Activated naive CD8-positive, alpha-beta T cell treated with anti-CD3 and anti-CD28 coated beads for 36 hours (primary cell): ENCODE measurements around the gene TENM3. TPM values are rescaled to one million over a fixed set of nuclear protein-coding genes. Genes with fewer than 3 reads are reported as not detected.

Experiments
- DNase-seq: peaks from one replicate; pipeline ENCODE4 v3.0.0; 2021
- H3K27ac Mint-ChIP-seq: one replicate; pipeline ENCODE4 v1.8.0; 2022; ENCODE audit warnings: mild to moderate bottlenecking, moderate library complexity, mixed read lengths
- H3K27me3 Mint-ChIP-seq: one replicate; pipeline ENCODE4 v1.8.0; 2022; ENCODE audit warnings: mild to moderate bottlenecking, mixed read lengths
- H3K36me3 Mint-ChIP-seq: one replicate; pipeline ENCODE4 v1.8.0; 2021; ENCODE audit warnings: mild to moderate bottlenecking, mixed read lengths
- H3K4me1 Mint-ChIP-seq: one replicate; pipeline ENCODE4 v1.8.0; 2021; ENCODE audit warnings: mixed read lengths
- H3K4me3 Mint-ChIP-seq: one replicate; pipeline ENCODE4 v1.8.0; 2022; ENCODE audit warnings: mild to moderate bottlenecking, moderate library complexity, mixed read lengths
- H3K9me3 Mint-ChIP-seq: one replicate; pipeline ENCODE4 v1.8.0; 2022; ENCODE audit warnings: mixed read lengths
- total RNA-seq, 2 experiments: library from RNA; stranded (reverse); gene quantifications; one replicate each; pipeline ENCODE4 v1.2.3, GENCODE V29; 2021

The TENM3 gene
- total RNA-seq, 2 experiments from 2014 or later: not detected

DNA sequence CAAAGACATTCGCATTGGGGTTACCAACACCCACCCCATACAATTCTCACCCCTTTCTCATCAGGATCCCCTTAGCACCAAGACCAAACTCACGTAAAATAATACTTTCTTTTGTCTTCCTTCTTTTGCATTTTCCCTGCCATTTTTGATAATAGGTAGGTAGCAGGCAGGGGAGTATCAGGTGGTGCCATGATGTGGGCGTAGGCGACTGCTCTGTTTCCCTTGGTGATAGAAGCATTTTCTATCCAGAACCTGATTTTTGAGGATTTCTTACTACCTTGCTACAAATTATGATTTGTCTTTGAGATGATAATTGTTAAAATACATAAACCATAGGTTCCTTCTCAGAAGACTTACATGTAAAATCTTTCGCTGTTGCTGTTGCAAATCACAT is 523.7 kb downstream of the TENM3 start:
- no peak overlapping the region for H3K27ac Mint-ChIP-seq
- H3K27me3 Mint-ChIP-seq: no peaks in the 10 kb centered on the region
- H3K4me1 Mint-ChIP-seq: no peaks in the 10 kb centered on the region
- no peaks in the 10 kb centered on the region for H3K9me3 Mint-ChIP-seq
- no peaks in the 10 kb centered on the region for H3K36me3 Mint-ChIP-seq
- H3K4me3 Mint-ChIP-seq: no peak overlapping the region
- no peak for DNase-seq

DNA sequence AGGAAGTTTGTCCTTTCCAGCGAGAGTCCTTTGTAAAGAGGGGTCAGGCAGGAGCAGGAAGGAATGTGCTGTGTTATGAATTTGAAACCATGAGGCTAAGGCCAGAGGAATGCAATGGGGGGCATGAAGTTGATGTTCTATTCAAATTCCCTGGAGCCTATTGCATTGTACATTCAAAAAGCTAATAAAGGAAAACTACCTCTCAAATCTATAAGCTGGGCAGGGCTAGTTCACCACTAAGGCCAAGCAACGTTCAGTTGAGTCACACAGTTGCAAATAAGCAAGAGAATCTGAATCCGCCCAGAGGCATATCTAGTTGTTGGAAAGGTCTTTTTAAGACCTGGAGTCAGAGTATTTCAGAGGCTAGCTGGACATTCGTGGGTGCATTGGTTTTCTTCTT is 525.6 kb downstream of the TENM3 start:
- H3K9me3 Mint-ChIP-seq: no peaks in the 10 kb centered on the region
- H3K36me3 Mint-ChIP-seq: no peaks in the 10 kb centered on the region
- no peaks in the 10 kb centered on the region for H3K27me3 Mint-ChIP-seq
- H3K27ac Mint-ChIP-seq: no peak overlapping the region
- H3K4me1 Mint-ChIP-seq: no peaks in the 10 kb centered on the region
- H3K4me3 Mint-ChIP-seq: no peak overlapping the region
- DNase-seq: no peak

DNA sequence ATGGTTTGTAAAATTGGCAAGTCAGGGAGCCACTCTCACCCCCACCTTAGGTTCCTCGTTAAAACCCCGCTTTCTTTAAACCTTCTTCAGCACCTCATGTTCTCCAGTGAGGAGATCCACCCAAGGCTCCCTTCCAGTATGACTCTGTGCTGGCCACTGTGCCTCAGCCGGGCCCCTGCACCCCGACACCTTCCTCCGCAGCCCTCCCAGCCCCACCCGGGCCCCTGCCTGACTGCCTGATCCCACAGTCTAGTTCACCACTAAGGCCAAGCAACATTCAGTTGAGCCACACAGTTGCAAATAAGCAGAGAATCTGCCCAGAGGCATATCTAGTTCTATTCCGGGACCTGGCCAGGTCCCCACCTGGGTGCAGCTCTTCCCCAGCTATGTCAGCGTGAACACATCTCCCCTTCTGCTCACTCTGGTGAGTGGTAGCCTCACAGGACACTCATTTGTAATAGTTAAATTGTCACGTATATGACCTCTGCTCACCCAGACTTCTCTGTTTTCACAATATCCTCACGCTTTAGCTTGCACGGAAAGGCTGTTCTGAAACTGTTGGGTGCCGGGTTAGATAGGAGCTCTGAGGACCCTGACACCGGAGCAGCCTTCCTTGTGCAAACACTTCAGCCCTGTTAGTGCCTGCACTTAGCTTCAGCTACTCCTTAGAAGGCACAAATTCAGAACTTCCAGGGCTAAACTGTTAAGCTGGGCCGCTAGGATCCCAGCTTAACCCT is 527.2 kb downstream of the TENM3 start:
- no peaks in the 10 kb centered on the region for H3K9me3 Mint-ChIP-seq
- DNase-seq: no peak
- no peaks in the 10 kb centered on the region for H3K27me3 Mint-ChIP-seq
- H3K4me1 Mint-ChIP-seq: no peaks in the 10 kb centered on the region
- no peak overlapping the region for H3K4me3 Mint-ChIP-seq
- H3K36me3 Mint-ChIP-seq: no peaks in the 10 kb centered on the region
- no peak overlapping the region for H3K27ac Mint-ChIP-seq

DNA sequence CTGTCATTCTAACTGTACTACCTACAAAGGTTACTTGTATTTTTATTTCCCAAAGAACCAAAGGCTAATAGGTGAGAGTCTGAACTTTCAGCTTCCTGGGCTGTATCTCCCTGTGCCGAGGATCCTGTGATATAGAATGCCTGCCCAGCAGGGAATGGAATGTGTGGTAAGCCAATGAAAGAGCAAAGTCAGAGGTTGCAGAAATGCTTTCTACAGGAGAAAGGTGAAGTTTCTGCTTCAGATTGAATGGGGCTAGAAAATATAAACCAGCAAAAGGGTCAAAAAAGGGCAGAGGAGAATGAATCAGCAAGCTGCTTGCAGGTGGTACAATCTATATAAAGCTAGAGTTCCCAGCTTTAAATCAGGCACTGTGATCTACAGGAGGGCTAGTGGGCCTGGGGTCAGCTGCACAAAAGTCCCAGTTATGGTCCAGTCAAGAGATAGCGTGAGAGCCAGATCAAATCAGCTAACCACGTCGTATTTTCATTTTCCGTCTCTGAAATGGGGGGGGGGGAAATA is 527.9 kb downstream of the TENM3 start:
- Mint-ChIP-seq H3K27me3 (no peaks in the 10 kb centered on the region), H3K27ac (no peak overlapping the region), H3K9me3 (no peaks in the 10 kb centered on the region), H3K4me3 (no peak overlapping the region), H3K36me3 (no peaks in the 10 kb centered on the region), H3K4me1 (no peaks in the 10 kb centered on the region)
- no peak for DNase-seq

DNA sequence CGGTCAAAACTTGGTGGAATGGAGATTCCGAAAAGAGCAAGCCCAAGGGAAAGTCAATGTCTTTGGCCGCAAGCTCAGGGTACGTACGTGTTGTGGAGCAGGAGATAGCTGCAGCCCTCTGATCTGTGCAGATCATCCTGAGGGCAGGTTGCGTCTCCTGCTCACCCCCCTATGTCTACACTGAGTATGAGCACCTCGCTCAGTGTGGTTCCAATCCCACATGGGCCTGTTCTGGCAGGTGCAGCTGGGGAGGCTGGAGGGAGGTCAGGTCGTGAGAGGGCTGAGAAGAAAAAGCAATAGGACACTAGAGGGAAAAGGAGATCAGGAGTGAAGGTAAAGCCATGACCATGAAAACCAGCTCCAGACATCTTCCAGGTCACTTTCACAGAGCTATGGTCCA is 531.9 kb downstream of the TENM3 start:
- Mint-ChIP-seq H3K9me3 (no peaks in the 10 kb centered on the region), H3K27me3 (no peaks in the 10 kb centered on the region), H3K4me3 (no peak overlapping the region), H3K36me3 (no peaks in the 10 kb centered on the region), H3K27ac (no peak overlapping the region), H3K4me1 (no peaks in the 10 kb centered on the region)
- DNase-seq: no peak

DNA sequence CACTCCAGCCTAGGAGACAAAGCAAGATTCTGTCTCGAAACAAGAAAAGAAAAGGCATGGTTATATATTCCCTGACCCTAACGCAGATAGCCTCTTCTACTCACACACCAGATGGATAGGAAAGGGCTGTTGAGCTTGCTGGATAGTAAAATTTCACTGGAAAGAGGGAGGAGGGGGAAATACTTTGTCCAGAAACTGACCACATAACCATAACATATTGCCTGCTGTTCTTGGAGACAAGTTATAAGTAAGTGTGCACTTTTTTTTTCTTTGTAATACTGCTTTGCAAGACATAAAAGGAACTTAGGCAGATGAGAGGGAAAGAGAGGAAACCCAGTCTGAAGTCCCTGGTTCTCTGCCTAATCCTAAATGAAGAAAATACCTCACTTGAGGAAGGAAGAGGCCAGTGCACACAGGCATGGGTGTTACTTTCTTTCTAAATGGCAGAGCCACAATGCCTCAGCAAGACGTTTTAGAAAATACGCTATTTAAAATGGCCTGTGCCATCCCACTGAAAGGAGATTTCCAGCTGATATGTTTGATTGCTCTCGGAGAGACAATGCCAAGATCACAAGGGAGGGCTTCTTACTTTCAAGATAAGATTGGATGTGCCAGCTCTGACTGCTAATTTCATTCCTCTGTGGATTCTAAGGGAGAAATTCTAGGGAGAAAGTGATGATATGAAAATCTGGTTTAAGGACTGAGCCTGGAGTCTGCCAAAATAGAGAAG is 533.3 kb downstream of the TENM3 start:
- Mint-ChIP-seq H3K4me3 (no peak overlapping the region), H3K27ac (no peak overlapping the region), H3K9me3 (no peaks in the 10 kb centered on the region), H3K27me3 (no peaks in the 10 kb centered on the region), H3K36me3 (no peaks in the 10 kb centered on the region), H3K4me1 (no peaks in the 10 kb centered on the region)
- DNase-seq: no peak

DNA sequence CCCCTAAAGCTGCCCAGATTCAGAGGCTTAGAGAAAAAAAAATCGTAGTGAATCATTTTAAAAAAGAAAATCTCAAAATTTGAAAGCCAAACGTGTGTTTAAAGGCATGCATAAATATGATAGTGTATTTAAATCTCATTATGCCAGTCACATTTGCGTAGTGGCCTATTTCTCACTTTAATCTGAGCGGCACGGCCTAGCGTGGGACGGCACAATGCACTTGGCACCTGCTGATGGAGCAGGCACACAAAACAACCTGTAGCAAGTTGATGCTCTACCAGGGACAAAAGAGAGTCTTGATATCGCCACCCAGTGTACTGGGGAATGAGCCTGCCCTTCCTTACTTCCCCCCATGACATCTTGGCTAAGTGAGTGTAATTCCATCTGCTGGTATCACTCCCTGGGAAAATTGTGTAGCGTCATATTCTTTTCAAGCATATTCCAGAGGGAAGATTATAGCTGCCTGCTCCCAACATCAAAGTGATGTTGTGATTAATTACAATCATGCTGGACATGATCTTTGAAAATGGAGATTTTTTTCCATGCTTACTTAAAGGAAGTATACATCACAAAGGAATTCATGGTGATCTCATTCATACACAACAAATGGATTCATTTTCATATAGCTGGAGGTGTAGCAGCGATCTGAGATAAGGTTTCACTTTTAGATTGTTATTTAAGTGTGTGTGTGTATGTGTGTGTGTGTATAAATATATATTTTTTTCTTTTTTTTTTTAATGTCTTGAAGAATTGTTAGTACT is 535.2 kb downstream of the TENM3 start:
- Mint-ChIP-seq H3K4me1 (no peaks in the 10 kb centered on the region), H3K4me3 (no peak overlapping the region), H3K36me3 (no peaks in the 10 kb centered on the region), H3K27ac (no peak overlapping the region), H3K9me3 (no peaks in the 10 kb centered on the region), H3K27me3 (no peaks in the 10 kb centered on the region)
- no peak for DNase-seq

DNA sequence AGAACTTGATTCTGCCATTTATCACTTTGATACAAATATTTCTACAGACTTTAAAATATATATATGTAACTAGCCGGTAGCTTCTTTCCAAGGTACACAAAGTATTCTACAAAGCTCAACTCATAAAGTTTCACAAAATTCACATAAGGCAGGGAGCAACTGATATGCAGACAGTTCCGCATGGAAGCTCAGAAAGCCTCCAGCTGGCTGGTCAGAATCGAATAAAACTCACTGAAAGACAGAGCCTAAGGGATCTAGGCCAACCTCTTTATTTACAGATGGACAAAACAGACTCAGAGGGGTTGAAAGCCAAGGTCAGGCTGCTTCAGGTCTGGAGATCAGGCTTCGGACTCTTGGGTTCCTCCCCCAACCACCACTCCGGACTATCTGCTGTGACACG is 543.8 kb downstream of the TENM3 start:
- no peak for DNase-seq
- H3K9me3 Mint-ChIP-seq: no peaks in the 10 kb centered on the region
- H3K4me3 Mint-ChIP-seq: no peak overlapping the region
- no peaks in the 10 kb centered on the region for H3K36me3 Mint-ChIP-seq
- no peaks in the 10 kb centered on the region for H3K4me1 Mint-ChIP-seq
- no peak overlapping the region for H3K27ac Mint-ChIP-seq
- H3K27me3 Mint-ChIP-seq: no peaks in the 10 kb centered on the region

DNA sequence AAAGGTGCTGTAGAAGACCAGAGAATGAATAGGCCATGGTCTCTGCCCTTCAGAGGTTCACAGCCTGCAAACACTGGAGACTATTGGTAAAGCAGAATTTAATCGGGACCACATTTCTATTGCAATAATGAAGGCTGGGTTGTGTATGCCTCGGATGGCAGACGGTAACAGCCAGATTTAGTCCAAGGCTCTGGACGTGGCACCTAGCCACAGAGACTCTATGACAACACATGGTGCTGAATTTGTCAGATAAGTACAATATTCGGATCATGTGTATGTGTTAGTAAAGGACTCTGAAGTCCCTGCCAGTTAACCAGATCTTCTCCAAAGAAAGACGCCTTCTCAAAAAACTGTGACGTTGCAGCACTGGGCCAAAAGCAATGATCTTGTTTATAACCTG is 545.0 kb downstream of the TENM3 start:
- no peaks in the 10 kb centered on the region for H3K9me3 Mint-ChIP-seq
- DNase-seq: no peak
- H3K27me3 Mint-ChIP-seq: no peaks in the 10 kb centered on the region
- no peaks in the 10 kb centered on the region for H3K4me1 Mint-ChIP-seq
- H3K27ac Mint-ChIP-seq: no peak overlapping the region
- H3K4me3 Mint-ChIP-seq: no peak overlapping the region
- no peaks in the 10 kb centered on the region for H3K36me3 Mint-ChIP-seq

DNA sequence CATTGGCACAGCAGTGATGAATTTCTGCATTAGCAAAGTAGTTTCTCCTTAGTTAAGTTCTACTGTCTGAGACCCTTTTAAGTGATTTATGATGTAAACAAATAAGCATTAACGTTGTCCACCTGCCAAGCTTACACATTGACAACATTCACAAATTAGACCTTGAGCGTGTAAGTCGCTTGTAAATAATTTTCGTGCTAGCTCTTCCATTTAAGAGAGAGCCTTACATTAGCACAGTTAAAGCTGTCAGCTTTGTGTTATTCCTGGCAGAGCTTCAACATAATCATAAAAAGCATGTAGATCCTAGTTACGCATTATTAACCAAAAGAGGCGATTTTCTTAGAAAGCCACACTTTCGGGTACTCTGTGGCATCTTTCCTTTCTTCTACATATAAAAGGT is 546.3 kb downstream of the TENM3 start:
- no peak overlapping the region for H3K27ac Mint-ChIP-seq
- H3K4me3 Mint-ChIP-seq: no peak overlapping the region
- no peaks in the 10 kb centered on the region for H3K36me3 Mint-ChIP-seq
- DNase-seq: no peak
- H3K9me3 Mint-ChIP-seq: no peaks in the 10 kb centered on the region
- peaks cover 3% of the 10 kb centered on the region for H3K27me3 Mint-ChIP-seq
- no peaks in the 10 kb centered on the region for H3K4me1 Mint-ChIP-seq

DNA sequence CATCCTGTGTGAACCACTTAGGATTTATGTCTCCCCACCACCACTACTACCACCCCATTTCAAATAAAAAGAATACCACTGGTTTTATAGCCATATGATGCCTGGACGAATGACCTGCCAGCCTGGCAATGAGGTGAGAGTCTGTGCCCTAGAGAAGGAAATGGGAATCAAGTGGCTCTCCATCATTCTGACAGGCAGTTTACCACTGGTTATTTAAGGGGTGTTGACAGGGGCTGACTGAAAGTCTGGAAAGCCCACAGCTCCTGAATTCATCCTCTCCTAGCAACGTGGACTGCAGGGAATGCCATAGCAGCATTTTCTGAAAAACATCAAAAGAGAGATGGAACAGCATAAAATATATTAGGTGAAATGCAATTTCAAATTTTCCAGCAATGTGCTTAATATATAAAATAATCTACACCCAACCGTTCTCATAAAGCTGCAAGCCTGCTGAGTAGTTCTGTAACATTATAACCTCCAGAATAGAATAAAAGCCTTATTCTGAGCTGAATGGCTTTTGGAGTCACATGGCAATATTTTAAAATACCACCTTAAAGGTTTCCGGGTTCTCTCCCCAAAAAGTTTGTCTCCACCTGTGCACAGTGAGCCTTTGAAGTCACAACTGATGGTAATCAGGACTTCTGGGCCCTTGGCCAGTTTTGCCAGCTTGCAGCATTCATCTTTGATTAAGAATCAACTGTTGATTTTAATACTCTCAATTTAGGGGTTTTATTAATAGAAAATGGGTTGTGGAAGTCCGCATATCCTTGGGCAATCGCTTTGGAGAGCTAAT is 552.4 kb downstream of the TENM3 start:
- no peak overlapping the region for H3K4me3 Mint-ChIP-seq
- H3K27ac Mint-ChIP-seq: no peak overlapping the region
- peaks cover 16% of the 10 kb centered on the region for H3K27me3 Mint-ChIP-seq
- H3K36me3 Mint-ChIP-seq: no peaks in the 10 kb centered on the region
- H3K9me3 Mint-ChIP-seq: no peaks in the 10 kb centered on the region
- H3K4me1 Mint-ChIP-seq: no peaks in the 10 kb centered on the region
- DNase-seq: no peak

DNA sequence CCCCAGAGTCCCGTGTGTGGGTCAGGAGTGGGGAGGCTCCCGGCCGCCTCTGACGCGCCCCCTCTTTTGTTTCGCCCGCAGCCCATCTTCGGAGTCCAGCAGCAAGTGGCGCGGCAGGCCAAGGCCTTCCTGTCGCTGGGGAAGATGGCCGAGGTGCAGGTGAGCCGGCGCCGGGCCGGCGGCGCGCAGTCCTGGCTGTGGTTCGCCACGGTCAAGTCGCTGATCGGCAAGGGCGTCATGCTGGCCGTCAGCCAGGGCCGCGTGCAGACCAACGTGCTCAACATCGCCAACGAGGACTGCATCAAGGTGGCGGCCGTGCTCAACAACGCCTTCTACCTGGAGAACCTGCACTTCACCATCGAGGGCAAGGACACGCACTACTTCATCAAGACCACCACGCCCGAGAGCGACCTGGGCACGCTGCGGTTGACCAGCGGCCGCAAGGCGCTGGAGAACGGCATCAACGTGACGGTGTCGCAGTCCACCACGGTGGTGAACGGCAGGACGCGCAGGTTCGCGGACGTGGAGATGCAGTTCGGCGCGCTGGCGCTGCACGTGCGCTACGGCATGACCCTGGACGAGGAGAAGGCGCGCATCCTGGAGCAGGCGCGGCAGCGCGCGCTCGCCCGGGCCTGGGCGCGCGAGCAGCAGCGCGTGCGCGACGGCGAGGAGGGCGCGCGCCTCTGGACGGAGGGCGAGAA is 556.5 kb downstream of the TENM3 start:
- Mint-ChIP-seq H3K27ac (no peak overlapping the region), H3K4me3 (no peak overlapping the region), H3K4me1 (no peaks in the 10 kb centered on the region), H3K27me3 (peaks cover 12% of the 10 kb centered on the region), H3K36me3 (no peaks in the 10 kb centered on the region), H3K9me3 (no peaks in the 10 kb centered on the region)
- no peak for DNase-seq

DNA sequence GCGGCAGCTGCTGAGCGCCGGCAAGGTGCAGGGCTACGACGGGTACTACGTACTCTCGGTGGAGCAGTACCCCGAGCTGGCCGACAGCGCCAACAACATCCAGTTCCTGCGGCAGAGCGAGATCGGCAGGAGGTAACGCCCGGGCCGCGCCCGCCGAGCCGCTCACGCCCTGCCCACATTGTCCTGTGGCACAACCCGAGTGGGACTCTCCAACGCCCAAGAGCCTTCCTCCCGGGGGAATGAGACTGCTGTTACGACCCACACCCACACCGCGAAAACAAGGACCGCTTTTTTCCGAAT is 557.0 kb downstream of the TENM3 start:
- Mint-ChIP-seq H3K4me3 (no peak overlapping the region), H3K27ac (no peak overlapping the region), H3K36me3 (no peaks in the 10 kb centered on the region), H3K9me3 (no peaks in the 10 kb centered on the region), H3K4me1 (no peaks in the 10 kb centered on the region), H3K27me3 (peaks cover 10% of the 10 kb centered on the region)
- DNase-seq: no peak

DNA sequence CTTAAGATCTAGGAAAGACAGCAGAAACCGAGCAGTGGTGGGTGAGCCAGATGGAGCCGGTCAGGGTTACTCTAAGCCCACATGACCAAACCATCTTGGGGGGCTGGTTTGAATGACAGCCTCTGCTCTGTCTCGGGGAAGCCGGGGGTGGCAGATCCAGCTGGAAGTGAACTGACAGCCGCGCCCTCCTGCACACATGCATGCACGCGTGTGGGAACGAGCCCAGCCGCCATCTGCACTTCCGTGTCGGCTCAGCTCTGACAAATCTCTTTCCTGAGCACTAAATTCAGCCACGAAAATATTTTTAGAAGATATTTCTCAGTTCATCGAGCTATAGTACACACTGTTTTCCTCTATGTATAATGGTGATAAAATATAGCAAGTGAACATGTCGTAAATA is 558.4 kb downstream of the TENM3 start:
- Mint-ChIP-seq H3K36me3 (no peaks in the 10 kb centered on the region), H3K27ac (no peak overlapping the region), H3K9me3 (no peaks in the 10 kb centered on the region), H3K27me3 (peaks cover 13% of the 10 kb centered on the region), H3K4me3 (no peak overlapping the region), H3K4me1 (peaks cover 3% of the 10 kb centered on the region)
- no peak for DNase-seq
